DMS53 treated with DMSO at 0.1 percent for 48 hours (cell line): ENCODE measurements around the gene ATE1.

Experiments
- DNase-seq: peaks from one replicate; lab custom pipeline; 2025; ENCODE audit not compliant: unreplicated experiment; lab: John Stamatoyannopoulos, UW

Gene ATE1

GRCh38 chr10:121747163-121747775 is 180.6 kb downstream of the ATE1 start:
- DNase-seq = no peak

DNA sequence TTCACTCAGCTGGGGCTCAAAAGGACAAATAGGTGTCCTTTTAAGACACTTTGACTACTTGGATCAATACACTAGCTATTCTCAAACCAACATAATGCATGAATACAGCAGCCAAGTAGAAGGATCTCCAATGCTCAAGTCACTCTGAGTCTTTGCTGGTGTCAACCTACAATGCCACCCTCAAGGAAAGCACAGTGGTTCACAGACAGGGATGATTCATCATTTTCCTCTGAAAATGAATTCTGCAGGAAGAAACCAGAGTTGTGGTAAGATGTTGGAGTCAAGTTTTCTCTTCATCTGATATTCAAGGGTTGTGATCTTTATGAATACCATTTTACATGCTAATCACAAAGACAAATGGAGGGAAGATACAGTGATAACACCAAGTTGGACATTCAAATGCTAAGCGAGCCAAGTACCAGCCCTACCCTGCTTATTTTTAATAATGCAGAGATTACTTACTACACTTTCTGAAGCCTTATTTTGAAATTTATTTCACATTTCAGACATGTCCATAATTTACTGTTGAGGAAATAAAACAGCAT is 186.5 kb downstream of the ATE1 start:
- no peak for DNase-seq

DNA sequence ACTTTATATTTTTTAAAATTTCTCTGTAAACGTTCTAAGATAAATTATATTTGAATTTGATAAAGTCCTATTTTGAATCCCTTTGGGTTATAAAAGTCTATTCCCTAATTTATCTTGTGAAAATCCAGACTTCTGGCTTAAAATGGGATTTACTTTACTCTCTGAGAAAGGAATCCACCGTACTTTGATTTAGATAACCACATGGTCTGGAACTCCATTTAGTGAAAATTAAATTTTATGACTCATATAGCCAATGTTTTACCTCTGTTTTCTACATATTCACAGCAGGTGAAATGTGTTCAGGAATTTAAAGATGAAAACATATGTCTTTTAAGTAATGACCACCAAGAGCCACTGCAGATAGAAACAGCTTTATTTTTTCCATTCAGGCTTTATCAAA is 187.8 kb downstream of the ATE1 start:
- DNase-seq = no peak

- no peak for DNase-seq
Observed at GRCh38 chr10:121739114-121739513, 188.7 kb downstream of the ATE1 start.

DNA sequence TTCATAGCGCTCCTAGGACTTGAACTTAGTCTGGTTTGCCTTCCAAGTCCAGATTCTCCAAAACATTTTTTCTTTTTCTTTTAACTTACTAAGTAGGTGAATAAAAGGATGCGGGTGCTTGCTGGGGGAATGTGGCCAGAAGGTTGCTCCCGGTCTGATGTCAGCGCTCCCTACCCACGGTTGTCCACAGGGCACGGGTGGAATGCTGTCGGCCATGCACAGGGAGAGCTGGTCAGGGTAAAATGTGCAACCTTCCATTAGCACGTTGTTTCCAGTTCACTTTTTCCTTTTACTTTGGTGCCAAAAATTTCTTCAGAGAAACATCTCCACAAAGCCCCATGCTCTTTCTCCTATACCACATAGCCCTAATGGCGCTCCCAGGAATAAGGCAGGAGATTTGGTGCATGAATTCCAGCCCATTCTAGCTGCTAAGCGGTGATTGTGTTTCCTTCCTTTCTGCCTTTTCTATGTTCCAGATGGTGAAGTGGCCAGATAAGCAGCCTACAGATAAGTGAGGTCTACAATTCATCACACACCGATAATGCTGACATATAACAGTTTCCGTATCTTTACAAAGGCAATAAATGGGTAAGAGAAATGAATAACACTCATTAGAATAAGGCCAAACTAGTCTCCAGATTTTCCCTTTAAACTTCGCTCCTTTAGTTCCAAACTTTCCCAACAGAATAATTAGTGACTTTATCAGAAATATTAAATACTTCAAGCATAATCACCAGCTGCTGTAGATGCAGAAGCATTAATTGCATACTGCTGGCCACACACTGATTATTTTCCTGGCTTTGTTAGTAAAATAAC is 191.3 kb downstream of the ATE1 start:
- no peak for DNase-seq

DNA sequence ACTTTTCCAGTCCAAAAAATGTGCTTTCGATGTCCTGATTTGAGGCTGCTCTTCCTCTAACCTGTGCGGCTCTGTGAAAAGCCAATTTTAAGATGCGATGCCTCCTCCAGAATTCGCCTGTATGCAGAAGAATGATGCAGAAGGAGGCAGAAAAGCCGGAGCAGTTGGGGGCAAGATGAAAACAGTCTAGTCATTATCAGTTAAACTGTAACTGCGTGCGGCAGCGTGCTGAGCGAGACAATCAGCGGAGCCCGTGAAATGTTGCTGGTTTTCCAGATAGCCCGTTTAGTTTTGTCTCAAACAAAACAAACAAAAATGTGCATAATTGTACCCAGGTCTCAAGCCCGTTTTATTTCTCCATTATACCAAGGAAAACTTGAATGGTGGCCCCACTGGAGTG is 192.6 kb downstream of the ATE1 start:
- DNase-seq = no peak

- DNase-seq = peak; percentile 18
Observed at GRCh38 chr10:121734589-121735045, 193.2 kb downstream of the ATE1 start.

DNA sequence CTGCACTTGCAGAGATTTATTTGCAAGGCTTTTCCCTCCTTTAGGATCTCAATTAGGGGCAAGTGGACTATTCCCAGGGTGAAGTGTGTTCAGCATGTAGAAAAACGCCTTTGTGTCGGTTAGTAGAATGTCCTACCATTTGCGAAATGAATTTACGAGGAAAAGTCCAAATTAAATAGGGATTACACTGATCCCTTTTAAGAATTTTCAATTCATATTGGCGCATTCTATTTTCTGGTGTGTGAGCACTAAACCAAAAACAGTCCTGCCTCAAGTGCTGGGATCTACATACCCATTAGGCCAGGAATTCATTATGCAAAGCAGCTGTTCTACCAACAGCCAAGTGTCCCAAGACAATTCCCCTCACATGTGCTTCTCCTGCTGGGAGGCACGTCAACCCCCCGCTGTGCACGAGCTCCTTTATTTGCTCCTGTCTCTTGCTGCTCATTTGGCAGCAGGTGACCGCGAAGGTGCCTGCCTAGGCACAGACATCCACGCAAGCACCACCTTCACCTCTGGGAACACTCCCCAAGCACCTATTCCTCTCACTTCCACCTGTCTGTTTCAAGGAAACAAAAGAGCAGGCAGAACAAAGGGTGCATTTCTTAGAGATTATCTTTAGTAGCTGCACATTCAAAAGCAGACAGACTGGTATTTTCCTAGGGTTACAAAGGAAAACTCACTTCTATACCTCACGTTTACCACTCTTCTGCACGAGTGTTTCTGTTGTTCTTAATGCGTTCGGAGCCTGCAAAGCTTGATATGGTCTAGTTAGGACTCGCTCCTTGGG is 195.0 kb downstream of the ATE1 start:
- no peak for DNase-seq

GRCh38 chr10:121732172-121732571 is 195.7 kb downstream of the ATE1 start:
- DNase-seq = no peak

DNA sequence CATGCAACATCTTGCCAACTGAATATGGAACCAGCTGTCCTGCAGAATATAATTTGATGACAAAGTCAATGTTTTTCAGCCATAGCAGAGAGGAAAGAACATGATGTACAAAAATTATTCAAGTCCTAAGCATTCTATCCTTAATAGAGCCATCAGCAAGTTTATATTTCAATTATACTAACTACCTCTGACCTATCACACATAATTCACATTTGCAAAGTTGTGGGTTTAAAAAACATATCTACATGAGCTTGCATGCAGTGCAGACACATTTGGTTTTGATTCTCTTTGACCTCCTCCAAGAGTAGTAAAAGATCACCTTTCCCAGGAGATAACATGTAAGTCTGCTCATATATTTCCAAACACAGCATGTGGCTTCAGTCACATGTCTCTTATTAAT is 203.5 kb downstream of the ATE1 start:
- DNase-seq = no peak

DNA sequence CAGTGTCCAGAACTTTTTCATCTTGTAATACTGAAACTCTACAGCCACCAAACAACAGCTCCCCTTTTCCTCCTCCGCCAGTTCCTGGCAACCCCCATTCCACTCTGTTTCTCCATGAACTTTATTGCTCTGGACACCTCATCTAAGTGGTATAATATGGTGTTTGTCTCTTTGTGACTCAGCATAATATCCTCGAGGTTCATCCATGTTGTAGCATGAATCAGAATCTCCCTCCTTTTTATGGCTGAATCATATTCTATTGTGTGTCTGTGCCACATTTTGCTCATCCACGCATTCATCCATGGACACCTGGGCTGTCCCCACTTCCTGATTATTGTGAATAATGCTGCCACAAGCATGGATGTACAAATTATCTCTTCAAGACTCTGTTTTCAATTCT is 205.2 kb downstream of the ATE1 start:
- no peak for DNase-seq

DNA sequence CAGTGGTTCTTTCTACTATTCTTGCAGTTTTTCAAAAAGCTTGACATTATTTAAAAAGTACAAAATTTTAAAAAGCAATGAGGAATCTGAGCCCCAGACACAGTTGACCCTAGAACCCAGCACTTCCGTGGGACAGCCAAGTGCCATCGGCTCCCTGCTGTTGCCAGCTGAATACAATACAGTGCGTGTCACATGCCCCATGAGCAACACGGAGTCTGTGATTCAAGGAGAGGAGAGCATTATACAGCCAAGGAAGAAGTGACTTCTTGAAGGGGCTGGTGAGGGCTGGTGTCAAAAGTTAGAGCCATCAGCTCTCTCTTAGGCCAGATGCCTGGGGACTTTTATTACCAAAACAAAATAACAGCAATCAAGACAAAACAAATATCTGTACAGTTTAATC is 206.6 kb downstream of the ATE1 start:
- DNase-seq = no peak

GRCh38 chr10:121715969-121716368 is 211.9 kb downstream of the ATE1 start:
- DNase-seq = no peak

DNA sequence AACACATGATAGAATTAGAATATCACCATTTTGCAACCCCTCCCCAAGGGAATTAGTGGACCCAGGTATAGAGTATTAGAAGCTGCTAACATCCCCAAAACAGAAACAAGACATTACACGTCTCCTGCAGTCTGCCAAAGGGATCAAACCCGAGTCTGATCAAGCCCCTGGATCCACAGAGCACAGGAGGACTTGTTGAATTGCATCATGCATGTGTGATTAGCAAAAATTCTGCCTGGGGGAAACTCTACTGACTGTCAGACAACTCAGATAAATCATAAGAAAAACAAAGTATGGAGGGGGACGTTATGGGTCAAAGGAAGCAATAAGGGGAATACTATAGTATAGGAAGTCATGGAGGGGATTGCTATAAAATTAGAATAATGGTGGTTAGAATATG is 212.8 kb downstream of the ATE1 start:
- DNase-seq = no peak

- no peak for DNase-seq
Observed at GRCh38 chr10:121713486-121713885, 214.3 kb downstream of the ATE1 start.

DNA sequence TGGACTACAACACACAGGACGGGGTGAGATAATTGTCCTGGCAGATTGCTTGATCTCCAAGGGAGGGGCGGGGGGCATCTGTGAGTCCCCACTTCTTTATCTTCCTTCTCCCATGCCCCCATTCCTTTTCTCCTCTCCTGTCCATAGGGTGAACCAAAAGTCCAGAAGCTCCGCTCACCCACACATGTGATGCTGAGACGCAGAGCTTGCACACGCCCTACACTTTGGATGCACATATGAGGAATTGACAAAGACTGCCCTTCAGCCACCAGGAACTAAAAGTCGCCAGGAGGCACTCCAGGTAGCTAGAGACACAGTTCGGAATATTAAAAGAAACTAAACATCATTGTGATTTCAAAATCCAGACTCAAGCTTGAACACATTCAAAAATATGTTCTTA is 216.9 kb downstream of the ATE1 start:
- no peak for DNase-seq

- DNase-seq = no peak
Observed at GRCh38 chr10:121710207-121710606, 217.6 kb downstream of the ATE1 start.

DNA sequence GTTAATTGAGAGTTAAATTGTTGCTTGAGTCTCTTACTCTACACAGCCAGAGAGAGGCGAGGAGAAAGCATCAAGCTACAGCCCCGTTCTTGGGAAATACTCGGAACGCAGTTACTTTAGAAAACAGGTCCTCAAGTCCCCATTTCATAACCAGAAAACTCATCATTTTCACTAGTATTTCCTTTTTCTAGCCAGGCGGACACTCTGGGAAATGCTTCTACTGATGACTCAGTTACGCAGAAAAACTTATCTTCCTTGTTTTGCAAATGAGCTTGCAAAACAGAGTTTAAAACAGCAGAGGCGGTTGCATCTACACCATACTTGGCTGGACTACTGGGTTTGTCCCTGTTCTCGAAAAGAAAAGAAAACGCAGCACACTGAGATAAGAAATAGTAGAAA is 218.2 kb downstream of the ATE1 start:
- no peak for DNase-seq

- no peak for DNase-seq
Observed at GRCh38 chr10:121708728-121709674, 218.8 kb downstream of the ATE1 start.
